BE2C (cell line): ENCODE measurements around the gene GDPD1.
"Not testable (repeated sequence)": the region's sequence is repeated elsewhere in the genome, so short reads cannot be mapped to it uniquely, and the experiment has no call there.

ENCODE experiments used
- DNase-seq: peaks from one replicate; pipeline ENCODE4 v3.0.0-alpha.2; 2020
- H3K27me3 ChIP-seq: fragments of 250-450 bp; sonication (Bioruptor Pico); 2 replicates; pipeline ENCODE4 v1.5.1; 2020; ENCODE audit warnings: mild to moderate bottlenecking
- H3K36me3 ChIP-seq: fragments of 250-450 bp; sonication (Bioruptor Pico); 2 replicates; pipeline ENCODE4 v1.5.1; 2020; ENCODE audit warnings: mild to moderate bottlenecking
- H3K4me1 ChIP-seq: fragments of 250-450 bp; sonication (Bioruptor Pico); 2 replicates; pipeline ENCODE4 v1.5.1; 2020
- H3K4me3 ChIP-seq: 2 replicates; pipeline ENCODE4 v1.5.1; 2011; ENCODE audit warnings: low read depth, low read length
- H3K9me3 ChIP-seq: fragments of 250-450 bp; sonication (Bioruptor Pico); 2 replicates; pipeline ENCODE4 v1.5.1; 2020
- TF ChIP-seq, protein P1 (sequence below): IDR thresholded peaks from 2 replicates; pipeline ENCODE4 v1.5.1; 2012; ENCODE audit warnings: mild to moderate bottlenecking, low read depth, low read length

Gene GDPD1

DNA sequence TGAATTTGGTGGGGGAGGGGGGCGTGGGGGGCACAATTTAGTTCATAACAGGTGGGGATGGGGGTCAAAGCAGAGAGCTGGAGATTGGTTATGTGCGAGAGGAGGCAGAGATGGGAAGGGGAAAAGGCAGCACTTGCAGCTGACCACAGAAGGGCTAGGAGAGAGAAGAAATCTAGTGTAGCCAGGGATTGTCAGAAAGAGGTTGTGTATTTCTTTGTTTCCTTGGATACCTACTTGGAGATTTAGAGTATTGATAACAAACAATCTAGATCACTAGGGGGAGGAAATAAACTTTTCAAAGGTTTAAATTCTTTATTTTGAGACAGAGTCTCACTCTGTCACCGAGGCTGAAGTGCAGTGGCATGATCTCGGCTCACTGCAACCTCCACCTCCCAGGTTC lies 64.0 kb downstream of the GDPD1 start:
- Histone ChIP-seq H3K36me3 (no peaks in the 10 kb centered on the region), H3K9me3 (no peaks in the 10 kb centered on the region; the same call in 1 of the 2 replicates), H3K4me3 (no peak overlapping the region), H3K4me1 (peaks cover 2% of the 10 kb centered on the region), H3K27me3 (no peaks in the 10 kb centered on the region)
- TF ChIP-seq, protein P1, sequence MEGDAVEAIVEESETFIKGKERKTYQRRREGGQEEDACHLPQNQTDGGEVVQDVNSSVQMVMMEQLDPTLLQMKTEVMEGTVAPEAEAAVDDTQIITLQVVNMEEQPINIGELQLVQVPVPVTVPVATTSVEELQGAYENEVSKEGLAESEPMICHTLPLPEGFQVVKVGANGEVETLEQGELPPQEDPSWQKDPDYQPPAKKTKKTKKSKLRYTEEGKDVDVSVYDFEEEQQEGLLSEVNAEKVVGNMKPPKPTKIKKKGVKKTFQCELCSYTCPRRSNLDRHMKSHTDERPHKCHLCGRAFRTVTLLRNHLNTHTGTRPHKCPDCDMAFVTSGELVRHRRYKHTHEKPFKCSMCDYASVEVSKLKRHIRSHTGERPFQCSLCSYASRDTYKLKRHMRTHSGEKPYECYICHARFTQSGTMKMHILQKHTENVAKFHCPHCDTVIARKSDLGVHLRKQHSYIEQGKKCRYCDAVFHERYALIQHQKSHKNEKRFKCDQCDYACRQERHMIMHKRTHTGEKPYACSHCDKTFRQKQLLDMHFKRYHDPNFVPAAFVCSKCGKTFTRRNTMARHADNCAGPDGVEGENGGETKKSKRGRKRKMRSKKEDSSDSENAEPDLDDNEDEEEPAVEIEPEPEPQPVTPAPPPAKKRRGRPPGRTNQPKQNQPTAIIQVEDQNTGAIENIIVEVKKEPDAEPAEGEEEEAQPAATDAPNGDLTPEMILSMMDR: no peak
- DNase-seq: no peak

DNA sequence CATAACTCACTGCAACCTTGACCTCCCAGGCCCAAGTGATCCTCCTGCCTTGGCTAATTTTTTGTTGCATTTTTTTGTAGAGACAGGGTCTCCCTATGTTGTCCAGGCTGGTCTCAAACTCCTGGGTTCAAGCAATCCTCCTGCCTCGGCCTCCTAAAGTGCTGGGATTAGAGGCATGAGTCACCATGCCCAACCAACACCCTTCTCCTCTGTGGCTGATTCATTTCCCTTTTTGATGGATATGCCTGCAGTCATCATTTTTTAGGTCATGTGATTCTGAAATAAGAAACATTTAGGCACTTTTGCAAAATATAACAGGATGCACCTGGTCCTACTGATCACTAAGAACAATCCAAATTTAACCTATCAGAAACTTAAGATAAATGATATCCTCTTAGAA lies 67.1 kb downstream of the GDPD1 start:
- TF ChIP-seq, protein P1: no peak
- no peaks in the 10 kb centered on the region for H3K27me3 ChIP-seq
- H3K4me3 ChIP-seq: no peak overlapping the region
- H3K9me3 ChIP-seq: no peaks in the 10 kb centered on the region; the same call in 1 of the 2 replicates
- no peak for DNase-seq
- H3K4me1 ChIP-seq: peaks cover 12% of the 10 kb centered on the region
- no peaks in the 10 kb centered on the region for H3K36me3 ChIP-seq

DNA sequence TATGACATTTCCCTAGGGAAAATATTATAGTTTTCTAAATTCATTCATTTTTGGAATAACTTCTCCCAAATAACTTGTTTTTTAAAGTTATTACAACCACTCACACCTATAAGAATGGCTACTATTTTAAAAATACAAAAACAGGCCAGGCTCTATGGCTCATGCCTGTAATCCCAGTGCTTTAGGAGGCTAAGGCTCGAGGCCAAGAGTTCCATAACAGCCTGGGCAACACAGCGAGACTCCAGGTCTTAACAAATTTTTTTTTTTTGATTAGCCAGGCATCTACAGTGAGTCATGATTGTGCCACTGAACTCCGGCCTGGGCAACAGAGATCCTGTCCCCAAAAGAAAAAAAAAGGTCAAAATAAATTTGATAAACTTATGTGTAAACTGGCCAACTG lies 67.6 kb downstream of the GDPD1 start:
- no peaks in the 10 kb centered on the region for H3K36me3 ChIP-seq
- H3K27me3 ChIP-seq: no peaks in the 10 kb centered on the region
- DNase-seq: no peak
- peaks cover 12% of the 10 kb centered on the region for H3K4me1 ChIP-seq
- TF ChIP-seq, protein P1: no peak
- no peak overlapping the region for H3K4me3 ChIP-seq
- no peaks in the 10 kb centered on the region for H3K9me3 ChIP-seq

DNA sequence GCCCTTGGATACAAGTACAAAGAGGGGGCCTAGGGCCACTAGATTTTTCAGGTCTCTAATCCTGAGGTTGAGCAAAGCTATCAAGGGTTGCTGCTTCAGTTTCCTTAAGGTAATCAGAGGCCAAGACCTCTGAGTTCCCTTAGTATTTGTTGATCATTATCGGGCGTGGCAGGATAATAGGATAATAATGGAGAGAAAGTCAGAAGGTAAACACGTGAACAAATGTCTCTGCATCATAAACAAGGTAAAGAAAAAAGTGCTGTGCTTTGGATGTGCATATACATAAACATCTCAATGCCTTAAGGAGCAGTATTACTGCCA lies 69.6 kb downstream of the GDPD1 start:
- Histone ChIP-seq H3K27me3 (no peaks in the 10 kb centered on the region), H3K36me3 (no peaks in the 10 kb centered on the region), H3K4me3 (no peak overlapping the region), H3K4me1 (peaks cover 10% of the 10 kb centered on the region), H3K9me3 (no peaks in the 10 kb centered on the region)
- TF ChIP-seq, protein P1: no peak
- DNase-seq: no peak

DNA sequence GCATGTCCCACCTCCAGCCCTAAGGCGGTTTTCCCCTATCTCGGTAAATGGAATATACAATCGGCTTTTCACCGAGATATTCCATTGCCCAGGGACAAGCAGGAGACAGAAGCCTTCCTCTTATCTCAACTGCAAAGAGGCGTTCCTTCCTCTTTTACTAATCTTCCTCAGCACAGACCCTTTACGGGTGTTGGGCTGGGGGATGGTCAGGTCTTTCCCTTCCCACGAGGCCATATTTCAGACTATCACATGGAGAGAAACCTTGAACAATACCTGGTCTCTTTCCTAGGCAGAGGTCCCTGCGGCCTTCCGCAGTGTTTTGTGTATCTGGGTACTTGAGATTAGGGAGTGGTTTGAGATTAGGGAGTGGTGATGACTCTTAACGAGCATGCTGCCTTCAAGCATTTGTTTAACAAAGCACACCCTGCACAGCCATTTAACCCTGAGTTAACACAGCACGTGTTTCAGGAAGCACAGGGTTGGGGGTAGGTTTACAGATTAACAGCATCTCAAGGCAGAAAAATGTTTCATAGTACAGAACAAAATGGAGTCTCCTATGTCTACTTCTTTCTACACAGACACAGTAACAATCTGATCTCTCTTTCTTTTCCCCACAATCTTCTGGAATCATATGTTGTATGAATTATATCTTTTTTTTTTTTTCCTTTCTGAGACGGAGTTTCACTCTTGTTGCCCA lies 70.1 kb downstream of the GDPD1 start:
- not testable (repeated sequence) for H3K36me3 ChIP-seq, H3K27me3 ChIP-seq, H3K9me3 ChIP-seq, H3K4me1 ChIP-seq, H3K4me3 ChIP-seq
- peak; percentile 49 for DNase-seq

DNA sequence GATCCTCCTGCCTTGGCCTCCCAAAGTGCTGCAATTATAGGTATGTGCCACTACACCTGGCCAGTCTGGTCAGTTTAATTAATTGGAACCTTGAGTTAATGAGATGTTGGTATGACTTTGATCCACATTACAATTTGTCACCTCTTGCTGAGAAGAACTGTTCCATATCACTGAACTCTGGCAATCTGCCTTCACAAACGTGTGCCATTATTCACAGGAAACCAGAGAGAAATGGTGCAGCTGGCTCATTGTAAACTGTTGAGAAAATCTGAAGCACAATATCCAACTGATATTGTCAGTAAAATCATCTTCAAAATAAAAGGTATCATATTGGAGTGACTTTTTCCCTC lies 71.8 kb downstream of the GDPD1 start:
- H3K4me1 ChIP-seq: peaks cover 16% of the 10 kb centered on the region
- H3K4me3 ChIP-seq: no peak overlapping the region
- H3K36me3 ChIP-seq: no peaks in the 10 kb centered on the region
- no peaks in the 10 kb centered on the region for H3K27me3 ChIP-seq
- no peak for DNase-seq
- TF ChIP-seq, protein P1: no peak
- H3K9me3 ChIP-seq: no peaks in the 10 kb centered on the region

DNA sequence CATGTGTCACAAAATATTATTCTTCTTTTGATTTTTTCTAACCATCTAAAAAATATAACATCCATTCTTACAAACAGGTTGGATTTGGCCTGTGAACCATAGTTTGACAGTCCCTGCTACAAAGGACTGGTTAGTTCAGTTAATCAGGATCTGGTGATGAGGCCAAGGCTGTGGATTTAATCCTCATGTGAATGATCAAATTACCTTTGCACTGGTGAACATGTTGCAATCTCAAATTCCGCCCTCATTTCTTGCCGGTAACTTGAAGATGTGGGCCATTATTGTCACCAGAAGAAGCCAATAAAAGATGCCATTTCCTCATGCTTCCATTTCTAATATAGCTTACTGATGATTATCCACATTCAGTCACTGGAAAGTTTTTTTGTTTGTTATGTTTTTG lies 75.9 kb downstream of the GDPD1 start:
- H3K36me3 ChIP-seq: no peaks in the 10 kb centered on the region
- DNase-seq: no peak
- peaks cover 6% of the 10 kb centered on the region; the same call in 1 of the 2 replicates for H3K4me1 ChIP-seq
- H3K4me3 ChIP-seq: no peak overlapping the region
- no peaks in the 10 kb centered on the region for H3K27me3 ChIP-seq
- no peaks in the 10 kb centered on the region for H3K9me3 ChIP-seq
- TF ChIP-seq, protein P1: no peak
